Endothelial cell of umbilical vein (primary cell): ENCODE measurements around the gene CRISPLD2. TPM values are rescaled to one million over a fixed set of nuclear protein-coding genes. Genes with fewer than 3 reads are reported as not detected.

Experiments
- BruUV-seq: library from RNA; stranded (reverse); fragments of 400-500 nt; replicated peaks from 2 replicates; lab custom pipeline; 2021; lab: Mats Ljungman, UMichigan
- CTCF ChIA-PET: fragments of 300-600, 350-600 bp; sonication (Branson Sonifier 250); formaldehyde crosslinking; loops from one replicate; lab custom pipeline; 2021; ENCODE audit warnings: antibody characterized with exemption, inconsistent platforms; lab: Charles Lee
- POLR2A ChIA-PET: fragments of 300-600, 350-600 bp; sonication (Branson Sonifier 250); formaldehyde crosslinking; loops from one replicate; lab custom pipeline; 2021; ENCODE audit warnings: antibody characterized with exemption, inconsistent platforms; lab: Charles Lee
- DNase-seq: peaks from one replicate; pipeline ENCODE4 v3.0.0-alpha.2; 2011; ENCODE audit warnings: low read depth, low spot score
- FAIRE-seq: peaks from 2 replicates; lab custom pipeline; 2011; peaks lifted over from hg19 to GRCh38; lab: Jason Lieb, UNC
- H2AFZ ChIP-seq: 2 replicates; pipeline ENCODE4 v1.6.0; 2012; ENCODE audit warnings: low read depth, low read length, control low read depth, inconsistent platforms
- H3K27ac ChIP-seq: 2 replicates; pipeline ENCODE4 v1.5.1; 2011; ENCODE audit warnings: low read depth, mild to moderate bottlenecking, control low read depth, low read length, moderate library complexity; ENCODE audit not compliant: insufficient read depth
- H3K27me3 ChIP-seq, 2 experiments: 2 replicates each; pipeline versions ENCODE4 v1.6.0 to v1.6.1; 2011; ENCODE audit warnings: low read length in 2 of 2, mixed read lengths in 1 of 2; ENCODE audit not compliant: control insufficient read depth in 2 of 2, insufficient read depth in 2 of 2
- H3K36me3 ChIP-seq, 2 experiments: 2 replicates in 1 of 2; 3 replicates in 1 of 2; pipeline ENCODE4 v1.5.1; 2011; ENCODE audit warnings: low read length in 2 of 2, mild to moderate bottlenecking in 1 of 2, moderate library complexity in 1 of 2; ENCODE audit not compliant: control insufficient read depth in 2 of 2, insufficient read depth in 2 of 2; ENCODE audit errors: extremely low read depth in 1 of 2
- H3K4me1 ChIP-seq: 3 replicates; pipeline ENCODE4 v1.5.1; 2011; ENCODE audit warnings: mild to moderate bottlenecking, low read length; ENCODE audit not compliant: control insufficient read depth, insufficient read depth; ENCODE audit errors: extremely low read depth
- H3K4me2 ChIP-seq: 2 replicates; pipeline ENCODE4 v1.6.1; 2011; ENCODE audit warnings: low read length, control low read depth, mixed read lengths; ENCODE audit not compliant: insufficient read depth
- H3K4me3 ChIP-seq, 3 experiments: fragments of 200-600 bp in 1 of 3; sonication (generic), shearing (Covaris generic) in 1 of 3; replicated peaks in 1 of 3; 2 replicates each; pipeline ENCODE4 v1.5.1; 2011 to 2016; ENCODE audit warnings: control low read depth in 3 of 3, low read length in 3 of 3, mild to moderate bottlenecking in 2 of 3, inconsistent platforms in 1 of 3, low read depth in 1 of 3, moderate library complexity in 1 of 3; ENCODE audit not compliant: insufficient read depth in 1 of 3
- H3K79me2 ChIP-seq: 2 replicates; pipeline ENCODE4 v1.6.0; 2012; ENCODE audit warnings: low read length, inconsistent platforms; ENCODE audit not compliant: control insufficient read depth, insufficient read depth
- H3K9ac ChIP-seq: replicated peaks from 2 replicates; pipeline ENCODE3; 2011; ENCODE audit warnings: low read length, control low read depth; ENCODE audit not compliant: insufficient read depth; ENCODE audit errors: extremely low read depth
- H3K9me1 ChIP-seq: replicated peaks from 3 replicates; pipeline ENCODE4 v1.6.0; 2011; ENCODE audit warnings: mild to moderate bottlenecking, low read length; ENCODE audit not compliant: control insufficient read depth, insufficient read depth; ENCODE audit errors: extremely low read depth
- H3K9me3 ChIP-seq: replicated peaks from 2 replicates; pipeline ENCODE4 v1.5.1; 2012; ENCODE audit warnings: low read length, inconsistent platforms; ENCODE audit not compliant: control insufficient read depth, insufficient read depth
- H4K20me1 ChIP-seq: replicated peaks from 2 replicates; pipeline ENCODE3; 2011; ENCODE audit warnings: mild to moderate bottlenecking, low read length; ENCODE audit not compliant: control insufficient read depth, insufficient read depth; ENCODE audit errors: extremely low read depth
- EZH2 ChIP-seq: IDR thresholded peaks from 2 replicates; pipeline ENCODE4 v1.6.1; 2012; ENCODE audit warnings: borderline replicate concordance, low read depth, mild to moderate bottlenecking, moderate library complexity, low read length, inconsistent platforms; ENCODE audit not compliant: severe bottlenecking
- FOS ChIP-seq: IDR thresholded peaks from 2 replicates; pipeline ENCODE4 v1.6.1; 2011; ENCODE audit warnings: mild to moderate bottlenecking, low read length, moderate library complexity, borderline replicate concordance; ENCODE audit not compliant: insufficient read depth
- GATA2 ChIP-seq: IDR thresholded peaks from 2 replicates; pipeline ENCODE4 v1.7.0; 2011; ENCODE audit warnings: low read depth, mild to moderate bottlenecking, moderate library complexity, mixed read lengths, low read length; ENCODE audit not compliant: insufficient read length, insufficient read depth
- JUN ChIP-seq: IDR thresholded peaks from 2 replicates; pipeline ENCODE4 v1.6.1; 2011; ENCODE audit warnings: borderline replicate concordance, low read depth; ENCODE audit not compliant: insufficient read length, insufficient read depth
- MAX ChIP-seq: IDR thresholded peaks from 2 replicates; pipeline ENCODE4 v1.6.1; 2011; ENCODE audit not compliant: insufficient read depth, insufficient read length
- MYC ChIP-seq: IDR thresholded peaks from one replicate; pipeline ENCODE4 v1.6.1; 2011; ENCODE audit warnings: mild to moderate bottlenecking, low read depth, low read length
- POLR2A ChIP-seq: IDR thresholded peaks from 2 replicates; pipeline ENCODE4 v1.6.1; 2012; ENCODE audit warnings: low read depth, mild to moderate bottlenecking, control low read depth, low read length
- POLR2AphosphoS5 ChIP-seq: IDR thresholded peaks from 2 replicates; pipeline ENCODE4 v1.6.1; 2012; ENCODE audit warnings: low read depth, mild to moderate bottlenecking, control low read depth, low read length, moderate library complexity; ENCODE audit not compliant: insufficient read depth
- dilution Hi-C: fragments of 300-500 bp; cut with MboI; formaldehyde crosslinking; loops from one replicate; pipeline ENCODE4 v1.15.0; 2019; ENCODE audit warnings: low sequenced_read_pairs; ENCODE audit not compliant: extremely low pct_ligation_motif_present
- intact Hi-C: fragments of 100-400 bp; cut with micrococcal nuclease; formaldehyde crosslinking; loops from one replicate; pipeline ENCODE4 v1.10.0; 2022
- polyA plus RNA-seq, 4 experiments: library from polyadenylated mRNA; depleted of rRNA in 3 of 4; stranded (reverse) in 3 of 4; unstranded in 1 of 4; fragments of >200 nt; gene quantifications; 2 replicates each; pipeline versions ENCODE4 v1.2.1 to v1.2.3, GENCODE V29; 2011 to 2012; ENCODE audit warnings: missing spikeins in 1 of 4
- total RNA-seq: library from RNA; stranded (reverse); gene quantifications from 2 replicates; pipeline ENCODE4 v1.2.3, GENCODE V29; 2021
- TF ChIP-seq, protein P1 (sequence below), 2 donors: IDR thresholded peaks; 1 replicate in 1 of 2; 2 replicates in 1 of 2; pipeline ENCODE4 v1.5.1; 2011; ENCODE audit warnings: low read length in 2 of 2, mild to moderate bottlenecking in 2 of 2, moderate library complexity in 2 of 2, control low read depth in 1 of 2, inconsistent platforms in 1 of 2, low read depth in 1 of 2; ENCODE audit not compliant: insufficient read depth in 1 of 2; ENCODE audit errors: extremely low read depth in 1 of 2

CRISPLD2 gene
- total and polyA plus RNA-seq, 2 donors (not counting 3 experiments of a cell fraction or from before 2014, with no cell fraction given), result 0.14 to 0.73 TPM

DNA sequence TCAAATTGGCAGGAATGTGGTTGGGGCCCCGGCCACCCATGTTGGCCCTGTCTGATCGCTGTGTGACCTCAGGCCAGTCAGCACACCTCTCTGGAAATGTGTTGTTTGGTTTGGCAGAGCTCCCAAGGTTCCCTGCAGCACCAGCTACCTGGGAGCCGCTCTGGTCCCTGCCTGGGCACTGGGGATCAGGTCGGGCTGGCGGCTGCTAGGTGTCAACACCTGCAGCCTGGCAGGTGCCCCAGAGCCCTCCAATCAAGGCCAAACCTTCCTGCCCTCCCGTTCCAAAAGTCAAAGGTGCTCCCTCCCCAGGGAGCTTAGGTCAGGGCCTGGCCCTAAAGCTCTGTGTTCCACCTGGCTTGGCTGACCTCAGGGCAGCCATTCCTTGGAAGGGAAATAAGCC, 135.6 kb downstream of the CRISPLD2 start:
- H3K27ac ChIP-seq, result no peak overlapping the region
- no peak overlapping the region for H3K4me3 ChIP-seq
- intact Hi-C loops (loop anchor here (10.0 kb wide), 1 partner anchor 441 kb away; no protein-coding TSS in a partner anchor), dilution Hi-C loops (loop anchor here (25.0 kb wide), 1 partner anchor 193 kb away; no protein-coding TSS in a partner anchor)
- H3K9me1 ChIP-seq, result no peaks in the 10 kb centered on the region
- DNase-seq (no peak), FAIRE-seq (no peak)
- H3K4me2 ChIP-seq, result no peak overlapping the region
- H3K79me2 ChIP-seq, result no peaks in the 10 kb centered on the region
- ChIA-PET CTCF (interaction anchor here (2.3 to 7.0 kb wide), 3 partner anchors 16 to 202 kb away, joined by 16 to 292 read pairs (median 57); no protein-coding TSS in a partner anchor), POLR2A (no interaction called here)
- TF ChIP-seq EZH2, result no peak
- no peak for TF ChIP-seq POLR2A
- TF ChIP-seq, protein P1, sequence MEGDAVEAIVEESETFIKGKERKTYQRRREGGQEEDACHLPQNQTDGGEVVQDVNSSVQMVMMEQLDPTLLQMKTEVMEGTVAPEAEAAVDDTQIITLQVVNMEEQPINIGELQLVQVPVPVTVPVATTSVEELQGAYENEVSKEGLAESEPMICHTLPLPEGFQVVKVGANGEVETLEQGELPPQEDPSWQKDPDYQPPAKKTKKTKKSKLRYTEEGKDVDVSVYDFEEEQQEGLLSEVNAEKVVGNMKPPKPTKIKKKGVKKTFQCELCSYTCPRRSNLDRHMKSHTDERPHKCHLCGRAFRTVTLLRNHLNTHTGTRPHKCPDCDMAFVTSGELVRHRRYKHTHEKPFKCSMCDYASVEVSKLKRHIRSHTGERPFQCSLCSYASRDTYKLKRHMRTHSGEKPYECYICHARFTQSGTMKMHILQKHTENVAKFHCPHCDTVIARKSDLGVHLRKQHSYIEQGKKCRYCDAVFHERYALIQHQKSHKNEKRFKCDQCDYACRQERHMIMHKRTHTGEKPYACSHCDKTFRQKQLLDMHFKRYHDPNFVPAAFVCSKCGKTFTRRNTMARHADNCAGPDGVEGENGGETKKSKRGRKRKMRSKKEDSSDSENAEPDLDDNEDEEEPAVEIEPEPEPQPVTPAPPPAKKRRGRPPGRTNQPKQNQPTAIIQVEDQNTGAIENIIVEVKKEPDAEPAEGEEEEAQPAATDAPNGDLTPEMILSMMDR (IDR thresholded peaks at IDR 0.05; ENCODE audit: extremely low read depth in 1 of 2, insufficient read depth in 1 of 2, low read depth in 1 of 2, low read length in 2 of 2), result no peak
- TF ChIP-seq FOS, result no peak
- no peak for TF ChIP-seq JUN
- no peak for TF ChIP-seq POLR2AphosphoS5
- TF ChIP-seq GATA2, result no peak
- TF ChIP-seq MYC, result no peak
- no peak for TF ChIP-seq MAX
- no peak overlapping the region for H3K9ac ChIP-seq
- no peaks in the 10 kb centered on the region for H3K9me3 ChIP-seq
- no peak overlapping the region for H2AFZ ChIP-seq
- no TSS peak for BruUV-seq
- H3K4me1 ChIP-seq, result no peaks in the 10 kb centered on the region
- H3K36me3 ChIP-seq, result no peaks in the 10 kb centered on the region
- H3K27me3 ChIP-seq, result peaks cover 0 to 2% of the 10 kb centered on the region in 2 experiments
- no peaks in the 10 kb centered on the region for H4K20me1 ChIP-seq
